Gastrocnemius medialis (tissue), 4 donors: ENCODE data around the gene BANP.
"Not testable (repeated sequence)": the region's sequence is repeated elsewhere in the genome, so short reads cannot be mapped to it uniquely, and the experiment has no call there.

Experiments
- CTCF ChIP-seq, 5 experiments: fragments of 450-650 bp in 3 of 5; fragments of 200-600 bp in 2 of 5; sonication (generic) in 2 of 5; IDR thresholded peaks in 4 of 5; conservative IDR thresholded peaks in 1 of 5; 1 replicate in 4 of 5; 2 replicates in 1 of 5; pipeline ENCODE4 v1.5.1; 2016 to 2019; ENCODE audit warnings: antibody characterized with exemption in 5 of 5, mild to moderate bottlenecking in 3 of 5, moderate library complexity in 3 of 5
- POLR2A ChIP-seq, 2 donors: fragments of 450-650 bp; IDR thresholded peaks; one replicate each; pipeline ENCODE4 v1.6.1; 2017; ENCODE audit warnings: antibody characterized with exemption in 2 of 2, mild to moderate bottlenecking in 2 of 2, moderate library complexity in 2 of 2

- TF ChIP-seq CTCF (IDR thresholded peaks at IDR 0.05 in 4 of 5, conservative IDR thresholded peaks at IDR 0.05 in 1 of 5); POLR2A (IDR thresholded peaks at IDR 0.05): not testable (repeated sequence)
Observed at GRCh38 chr16:87988596-87988995, 37.4 kb downstream of the BANP start.
